Inflammatory macrophage treated with lipopolysaccharide for 1 hour (primary cell): ENCODE measurements around the gene ITFG1.
"Not testable (repeated sequence)": the region's sequence is repeated elsewhere in the genome, so short reads cannot be mapped to it uniquely, and the experiment has no call there.

Experiments
- DNase-seq, 2 donors: peaks; one replicate each; pipeline ENCODE4 v3.0.0-alpha.2; 2020 to 2022

The ITFG1 gene

DNA sequence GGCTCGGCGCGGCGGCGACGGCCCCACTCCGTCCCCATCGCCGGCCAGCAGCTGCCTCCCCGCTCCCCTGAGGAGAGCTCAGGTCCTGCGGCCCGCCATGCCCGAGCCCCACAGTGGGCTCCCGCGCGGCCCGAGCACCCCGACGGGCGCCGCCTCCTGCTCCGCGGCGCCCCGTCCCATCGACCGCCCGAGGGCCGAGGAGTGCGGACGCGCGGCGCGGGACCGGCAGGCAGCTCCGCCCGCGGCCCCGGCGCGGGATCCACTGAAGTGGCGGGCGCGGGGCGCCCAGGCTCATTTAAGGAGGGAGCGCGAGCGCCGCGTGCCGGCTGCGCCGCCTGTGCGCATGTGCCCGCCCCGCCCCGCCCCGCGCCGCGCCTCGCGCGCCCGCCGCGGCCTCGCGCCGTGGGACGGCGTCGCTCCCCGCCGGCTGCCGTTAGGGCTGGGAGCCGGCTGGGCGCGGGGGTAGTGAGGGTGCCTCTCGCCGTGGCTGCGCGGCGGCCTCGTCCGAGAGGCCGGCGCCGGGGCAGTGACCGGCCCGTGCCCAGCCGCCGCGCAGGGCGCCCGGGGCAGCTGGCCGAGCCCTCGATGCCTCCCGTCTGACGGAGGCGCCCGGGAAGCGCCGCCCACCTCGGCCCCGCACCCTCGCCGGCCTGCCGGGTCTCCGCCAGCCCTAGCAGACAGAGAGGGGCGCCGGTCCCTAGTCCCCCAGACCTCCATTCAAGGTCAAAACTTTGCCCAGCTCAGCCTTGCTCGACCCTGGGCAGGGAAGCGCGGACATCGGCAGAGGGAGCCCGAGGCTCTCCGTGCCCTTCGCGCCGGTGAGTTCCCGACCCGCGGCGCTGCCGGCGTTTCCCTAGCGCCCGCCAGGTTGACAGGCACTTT is 316.9 kb downstream of the ITFG1 start, which contains the start of gene NETO2:
Gene NETO2 (minus strand): TSS at position 269 of the 882 bp plus-strand sequence. CDS start 333 bp downstream, outside the sequence.
- DNase-seq = peak; percentile 20 to 46

DNA sequence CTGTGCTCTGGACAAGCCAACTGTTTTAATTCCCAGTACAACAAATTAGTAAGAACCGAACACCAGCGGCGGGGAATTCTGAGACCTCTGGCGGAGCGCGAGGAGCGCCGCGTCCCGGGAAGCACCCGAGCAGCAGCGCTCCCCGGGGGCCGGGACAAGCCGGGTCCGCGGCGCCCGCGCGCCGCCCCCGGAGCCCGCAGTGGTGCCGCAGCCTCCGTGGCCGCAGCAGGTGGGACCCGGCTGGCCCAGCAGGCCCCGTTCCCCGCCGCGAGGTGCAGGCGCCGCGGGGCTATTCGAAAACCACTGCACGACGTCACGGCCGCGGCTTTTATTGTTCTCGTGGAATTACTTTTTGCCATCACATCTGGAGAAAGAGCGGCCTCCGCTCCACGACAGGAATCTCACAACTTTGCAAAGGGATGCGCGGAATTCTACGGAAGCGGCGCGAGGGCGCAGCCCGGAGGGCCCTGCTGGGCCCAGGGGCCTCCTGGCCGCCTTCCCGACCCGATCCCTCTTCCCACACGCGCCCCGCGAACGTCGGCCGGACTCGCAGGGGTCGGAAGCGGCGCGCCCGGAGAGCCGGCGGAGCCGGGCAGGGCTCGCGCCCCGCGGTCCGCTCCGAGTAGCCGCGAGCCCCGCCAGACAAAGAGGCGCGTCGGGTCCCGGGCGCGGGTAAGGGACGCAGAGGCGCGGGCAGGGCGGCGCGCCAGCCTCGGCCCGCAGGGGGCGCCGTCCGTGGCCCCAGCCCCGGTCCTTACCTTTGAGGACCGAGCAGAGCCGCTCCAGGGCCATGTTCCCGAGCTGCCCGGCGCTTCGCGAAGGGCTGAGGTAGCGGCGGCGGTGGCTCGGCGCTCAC is 317.8 kb downstream of the ITFG1 start:
- DNase-seq = peak; percentile 59 to 81

- DNase-seq = peak; percentile 65 to 77
Measured at GRCh38 chr16:47142486-47142820, 318.4 kb downstream of the ITFG1 start.

- peak; percentile 73 to 86 for DNase-seq
Measured at GRCh38 chr16:47141773-47142485, 318.9 kb downstream of the ITFG1 start.

GRCh38 chr16:47140686-47141085 is 320.2 kb downstream of the ITFG1 start:
- DNase-seq = no peak

DNA sequence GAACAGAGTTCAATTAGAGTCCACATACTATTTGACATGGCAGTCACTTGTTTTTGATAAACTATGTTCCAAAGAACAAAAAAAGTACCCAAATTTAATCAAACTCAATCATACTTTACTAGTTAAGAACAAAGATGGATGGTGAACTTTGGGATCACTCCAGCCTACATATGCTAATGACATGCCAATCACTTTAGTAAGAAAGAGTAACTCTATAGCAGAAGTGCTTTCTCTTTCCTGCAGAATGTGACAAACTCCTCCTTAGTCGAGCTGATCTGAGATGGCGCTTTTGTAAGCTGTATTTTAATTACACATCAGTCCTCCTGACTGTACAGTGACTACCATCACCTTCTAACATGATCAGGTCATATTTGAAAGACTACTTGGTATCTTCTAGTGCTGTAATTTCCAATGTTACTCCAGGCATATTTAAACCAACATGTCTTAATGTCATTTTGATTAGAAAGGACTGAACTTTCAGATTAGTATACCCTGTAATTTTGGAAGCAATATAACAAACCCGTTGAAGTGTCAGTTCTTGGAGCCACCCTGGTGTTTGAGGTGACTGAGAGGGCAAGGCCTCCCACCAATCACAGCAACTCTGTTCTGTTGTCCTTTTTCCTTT is 321.2 kb downstream of the ITFG1 start:
- DNase-seq = peak; percentile 8 to 9

DNA sequence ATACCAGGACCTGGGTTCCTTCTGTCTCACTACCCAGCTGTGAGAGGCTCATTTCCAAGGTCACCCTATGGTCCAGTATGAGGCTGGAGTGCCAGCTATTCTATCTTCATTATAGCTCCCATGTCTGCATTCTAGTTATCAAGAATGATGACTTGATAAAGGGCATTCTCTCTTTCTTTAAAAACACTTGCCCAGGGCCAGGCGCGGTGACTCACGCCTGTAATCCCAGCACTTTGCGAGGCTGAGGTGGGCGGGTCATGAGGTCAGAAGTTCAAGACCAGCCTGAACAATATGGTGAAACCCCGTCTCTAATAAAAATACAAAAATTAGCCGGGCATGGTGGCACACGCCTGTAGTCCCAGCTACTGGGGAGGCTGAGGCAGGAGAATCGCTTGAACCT is 322.9 kb downstream of the ITFG1 start:
- DNase-seq = not testable (repeated sequence)

GRCh38 chr16:47136099-47136842 is 324.6 kb downstream of the ITFG1 start:
- DNase-seq = no peak

GRCh38 chr16:47134550-47134949 is 326.3 kb downstream of the ITFG1 start:
- no peak for DNase-seq

GRCh38 chr16:47132308-47132707 is 328.6 kb downstream of the ITFG1 start:
- DNase-seq = no peak

DNA sequence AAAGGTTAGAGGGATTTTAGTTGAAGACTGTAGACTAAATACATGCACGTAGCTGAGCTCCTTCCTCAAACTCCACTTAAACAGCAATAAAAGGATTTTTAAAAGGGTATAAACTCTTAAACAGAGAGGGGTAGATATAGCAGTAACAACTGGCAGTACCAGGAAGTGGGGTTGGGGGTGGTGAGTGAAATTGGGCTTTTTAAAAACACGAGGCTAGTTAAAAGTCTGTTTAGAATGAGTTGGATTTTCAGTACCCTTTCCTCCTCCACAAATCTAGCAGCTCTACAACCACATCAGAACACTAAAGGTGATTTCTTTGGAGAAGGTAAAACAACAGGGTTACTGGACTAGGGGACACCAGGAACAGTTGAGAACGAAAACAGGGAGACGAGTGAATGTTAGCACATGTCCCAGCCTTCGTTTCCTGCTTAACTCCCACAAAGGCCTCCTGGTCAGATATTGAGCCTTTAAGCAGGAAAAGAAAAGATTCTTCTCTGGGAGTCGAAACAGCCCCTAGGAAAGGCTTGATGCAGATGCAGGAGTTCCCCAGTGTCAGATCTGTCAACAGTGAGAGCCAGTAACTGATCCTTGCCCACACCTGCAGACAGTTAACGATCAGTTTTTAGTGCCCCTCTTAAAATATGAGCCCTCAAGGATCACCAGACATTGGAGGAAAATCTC is 331.0 kb downstream of the ITFG1 start:
- DNase-seq = no peak

DNA sequence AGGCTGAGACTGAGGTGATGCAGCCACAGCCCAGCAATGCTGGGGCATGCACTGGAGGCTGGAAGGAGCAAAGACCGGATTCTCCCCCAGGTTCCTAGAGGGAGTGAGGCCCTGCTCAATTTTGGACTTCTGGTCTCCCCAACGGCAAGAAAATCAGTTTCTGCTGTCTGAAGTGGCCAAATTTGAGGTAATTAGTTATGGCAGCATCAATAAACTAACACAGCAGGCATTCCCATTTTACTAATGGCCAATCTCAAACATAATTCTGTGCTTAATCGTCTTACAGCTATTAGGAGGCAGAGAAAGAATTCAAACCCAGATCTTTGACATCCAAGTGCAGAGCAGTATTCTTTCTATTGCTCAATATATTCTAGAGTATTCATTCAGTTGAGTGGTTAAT is 333.3 kb downstream of the ITFG1 start:
- no peak for DNase-seq

- no peak for DNase-seq
Measured at GRCh38 chr16:47125757-47126156, 335.1 kb downstream of the ITFG1 start.

DNA sequence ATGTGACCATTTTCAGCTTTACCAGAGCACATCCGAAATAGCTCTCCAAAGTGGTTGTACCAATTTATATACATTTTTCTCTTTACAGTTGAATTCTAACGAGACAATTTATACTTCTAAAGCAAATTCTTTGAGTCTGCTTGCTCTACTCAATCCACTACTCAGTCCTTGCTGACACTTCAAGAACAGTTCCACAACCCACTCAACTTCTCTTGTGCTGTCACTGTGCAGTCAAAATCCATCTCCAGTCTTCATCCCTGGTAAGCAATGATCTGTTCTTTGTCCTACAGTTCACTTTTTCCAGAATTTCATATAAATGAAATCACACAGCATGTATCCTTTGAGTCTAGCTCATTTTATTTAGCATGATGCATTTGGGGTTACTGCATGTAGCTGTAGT is 347.7 kb downstream of the ITFG1 start:
- DNase-seq = no peak

DNA sequence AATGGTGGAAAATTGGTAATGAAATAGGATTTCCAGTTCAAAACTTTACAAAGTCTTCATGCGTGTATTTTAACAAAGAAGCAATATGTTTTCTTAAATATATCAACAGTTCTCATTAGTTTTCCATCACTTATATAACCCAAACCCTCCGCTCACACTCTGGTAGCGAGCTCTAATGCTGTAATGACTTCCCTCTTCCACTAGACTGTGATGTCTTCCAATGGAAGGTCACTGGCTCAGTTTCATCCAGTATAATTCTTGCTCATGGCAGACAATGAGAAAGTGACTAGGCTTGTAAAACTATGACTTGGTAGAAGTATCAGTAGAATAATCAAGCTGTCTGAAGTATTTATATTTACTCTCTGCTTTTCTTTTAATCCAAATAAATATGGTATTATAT is 349.9 kb downstream of the ITFG1 start:
- DNase-seq = no peak

DNA sequence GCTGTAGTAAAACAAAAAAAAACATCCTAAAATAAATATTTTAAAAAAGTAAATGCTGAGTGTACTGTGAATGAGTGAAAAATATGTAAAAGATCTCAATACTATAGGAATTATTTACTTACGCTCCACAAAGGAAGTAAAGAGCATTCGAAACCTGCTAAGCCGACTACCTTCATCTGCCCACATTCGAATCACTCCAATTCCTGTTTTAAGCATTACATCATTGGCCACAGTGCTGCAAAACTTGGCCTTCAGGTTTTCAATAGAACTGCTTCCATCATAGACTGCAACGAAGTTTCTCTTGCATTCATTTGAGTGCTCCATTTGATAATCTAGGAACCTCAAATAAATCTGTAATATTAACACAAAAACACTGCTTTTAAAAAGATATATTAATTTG is 351.5 kb downstream of the ITFG1 start:
- peak in 1 of 2 donors; percentile 27 for DNase-seq
